IMR-90 (cell line): ENCODE data around the gene MOB1B. TPM values are rescaled to one million over a fixed set of nuclear protein-coding genes. Genes with fewer than 3 reads are reported as not detected.

Source experiments
- ATAC-seq: fragments of 200-7000 bp; cut with Tn5 transposase; 2 replicates; pipeline ENCODE4 v1.9.1; 2020; ENCODE audit warnings: low read depth, mild to moderate bottlenecking, moderate library complexity
- BruUV-seq: library from RNA; stranded (reverse); fragments of 400-500 nt; replicated peaks from 2 replicates; lab custom pipeline; 2021; lab: Mats Ljungman, UMichigan
- CTCF ChIA-PET: fragments of 300-600 bp; formaldehyde crosslinking; extraction: SDS; loops from one replicate; lab custom pipeline; 2021; ENCODE audit warnings: antibody characterized with exemption; lab: Yijun Ruan, JAX
- POLR2A ChIA-PET: fragments of 300-600 bp; sonication (Branson Sonifier 250); formaldehyde crosslinking; loops from one replicate; lab custom pipeline; 2022; ENCODE audit warnings: antibody characterized with exemption; ENCODE audit not compliant: unreplicated experiment; lab: Charles Lee
- DNase-seq: peaks from one replicate; pipeline ENCODE4 v3.0.0; 2013
- H2AFZ ChIP-seq: replicated peaks from 2 replicates; pipeline ENCODE3; 2013; ENCODE audit warnings: low read length, mild to moderate bottlenecking; ENCODE audit not compliant: poor library complexity
- H2AK5ac ChIP-seq: 2 replicates; pipeline ENCODE4 v1.6.1; 2013; ENCODE audit warnings: low read depth, low read length, inconsistent platforms
- H2AK9ac ChIP-seq: replicated peaks from 2 replicates; pipeline ENCODE3; 2013; ENCODE audit warnings: mild to moderate bottlenecking, low read depth, low read length, moderate library complexity; ENCODE audit not compliant: poor library complexity
- H2BK120ac ChIP-seq: 2 replicates; pipeline ENCODE4 v1.6.1; 2013; ENCODE audit warnings: low read depth, low read length, inconsistent platforms
- H2BK15ac ChIP-seq: 3 replicates; pipeline ENCODE4 v1.6.1; 2013; ENCODE audit warnings: low read depth, low read length, inconsistent platforms
- H2BK20ac ChIP-seq: 2 replicates; pipeline ENCODE4 v1.6.1; 2013; ENCODE audit warnings: low read depth, mild to moderate bottlenecking, inconsistent platforms, low read length, moderate library complexity
- H2BK5ac ChIP-seq: 2 replicates; pipeline ENCODE4 v1.6.1; 2013; ENCODE audit warnings: mild to moderate bottlenecking, low read depth, low read length, inconsistent platforms; ENCODE audit not compliant: poor library complexity, severe bottlenecking
- H3K14ac ChIP-seq: replicated peaks from 2 replicates; pipeline ENCODE4 v1.6.1; 2013; ENCODE audit warnings: low read depth, low read length, inconsistent platforms
- H3K18ac ChIP-seq: 2 replicates; pipeline ENCODE4 v1.6.1; 2013; ENCODE audit warnings: low read depth, low read length, control low read depth
- H3K23ac ChIP-seq: 2 replicates; pipeline ENCODE4 v1.6.1; 2013; ENCODE audit warnings: low read depth, low read length, inconsistent platforms
- H3K27ac ChIP-seq: 2 replicates; pipeline ENCODE4 v1.5.1; 2013; ENCODE audit warnings: mild to moderate bottlenecking, control low read depth, low read length; ENCODE audit not compliant: insufficient read depth
- H3K27me3 ChIP-seq: 2 replicates; pipeline ENCODE4 v1.6.1; 2013; ENCODE audit warnings: low read length; ENCODE audit not compliant: control insufficient read depth, insufficient read depth
- H3K36me3 ChIP-seq: 2 replicates; pipeline ENCODE4 v1.6.1; 2013; ENCODE audit warnings: low read length, mixed read lengths; ENCODE audit not compliant: control insufficient read depth, insufficient read depth
- H3K4ac ChIP-seq: 2 replicates; pipeline ENCODE4 v1.6.1; 2013; ENCODE audit warnings: low read depth, low read length, inconsistent platforms
- H3K4me1 ChIP-seq: 2 replicates; pipeline ENCODE4 v1.6.1; 2013; ENCODE audit warnings: low read length, mixed read lengths; ENCODE audit not compliant: control insufficient read depth, insufficient read depth
- H3K4me2 ChIP-seq: 2 replicates; pipeline ENCODE4 v1.6.1; 2013; ENCODE audit warnings: low read depth, mild to moderate bottlenecking, control low read depth, low read length, moderate library complexity
- H3K4me3 ChIP-seq: 2 replicates; pipeline ENCODE4 v1.5.1; 2013; ENCODE audit warnings: low read depth, mild to moderate bottlenecking, control low read depth, low read length, moderate library complexity; ENCODE audit not compliant: insufficient read depth
- H3K56ac ChIP-seq: 2 replicates; pipeline ENCODE4 v1.6.1; 2013; ENCODE audit warnings: low read length, inconsistent platforms; ENCODE audit not compliant: insufficient read depth; ENCODE audit errors: extremely low read depth
- H3K79me1 ChIP-seq, 2 experiments: 2 replicates each; pipeline ENCODE4 v1.6.1; 2013; ENCODE audit warnings: low read length in 2 of 2, inconsistent platforms in 1 of 2, low read depth in 1 of 2
- H3K9ac ChIP-seq: 2 replicates; pipeline ENCODE4 v1.6.1; 2013; ENCODE audit warnings: low read depth, low read length, control low read depth
- H3K9me1 ChIP-seq: 2 replicates; pipeline ENCODE4 v1.6.1; 2013; ENCODE audit warnings: low read length, inconsistent platforms; ENCODE audit not compliant: insufficient read depth
- H3K9me3 ChIP-seq: 2 replicates; pipeline ENCODE4 v1.6.1; 2013; ENCODE audit warnings: low read length; ENCODE audit not compliant: control insufficient read depth, insufficient read depth
- H4K20me1 ChIP-seq: 2 replicates; pipeline ENCODE4 v1.6.1; 2013; ENCODE audit warnings: low read length, inconsistent platforms; ENCODE audit not compliant: insufficient read depth
- H4K5ac ChIP-seq: 2 replicates; pipeline ENCODE4 v1.6.1; 2013; ENCODE audit warnings: mild to moderate bottlenecking, low read depth, low read length, control low read depth
- H4K8ac ChIP-seq, 2 experiments: 2 replicates each; pipeline ENCODE4 v1.6.1; 2013; ENCODE audit warnings: low read depth in 2 of 2, low read length in 2 of 2, control low read depth in 1 of 2, inconsistent platforms in 1 of 2
- H4K91ac ChIP-seq: 2 replicates; pipeline ENCODE4 v1.6.1; 2013; ENCODE audit warnings: low read depth, low read length, inconsistent platforms; ENCODE audit not compliant: insufficient read depth
- CEBPB ChIP-seq: IDR thresholded peaks from 2 replicates; pipeline ENCODE4 v1.6.1; 2012; ENCODE audit warnings: low read depth, low read length, improper control_type of control experiment
- FOS ChIP-seq: fragments of 150-350 bp; IDR thresholded peaks from 2 replicates; pipeline ENCODE4 v1.6.1; 2016; ENCODE audit warnings: low read depth, low read length
- MAZ ChIP-seq: IDR thresholded peaks from 2 replicates; pipeline ENCODE4 v1.6.1; 2012; ENCODE audit warnings: low read depth, mild to moderate bottlenecking, low read length, improper control_type of control experiment, moderate library complexity, borderline replicate concordance
- POLR2A ChIP-seq: IDR thresholded peaks from 2 replicates; pipeline ENCODE4 v1.6.1; 2012; ENCODE audit warnings: mild to moderate bottlenecking, low read depth, low read length
- RAD21 ChIP-seq: IDR thresholded peaks from 2 replicates; pipeline ENCODE4 v1.6.1; 2012; ENCODE audit warnings: low read length, improper control_type of control experiment
- WGBS, 2 experiments: methylation state at CpG; one replicate each; pipeline versions ENCODE4 v1.1.5 to v1.1.7; 2013; ENCODE audit warnings: missing lambda C conversion rate in 2 of 2; ENCODE audit not compliant: insufficient read length in 1 of 2; ENCODE audit errors: extremely low coverage in 2 of 2; 5-methylcytosine and 5-hydroxymethylcytosine counted together
- dilution Hi-C: fragments of 300-500 bp; cut with HindIII; formaldehyde crosslinking; loops from one replicate; pipeline ENCODE4 v1.14.3; 2018; ENCODE audit warnings: low sequenced_read_pairs; ENCODE audit not compliant: unreplicated experiment
- in situ Hi-C: fragments of 300-500 bp; cut with MboI; formaldehyde crosslinking; loops from 3 replicates; pipeline ENCODE4 v1.14.3; 2019; ENCODE audit warnings: low sequenced_read_pairs, inconsistent platforms, mixed read lengths
- intact Hi-C: fragments of 100-400 bp; cut with micrococcal nuclease; formaldehyde crosslinking; loops from 2 replicates; pipeline ENCODE4 v1.10.0; 2022
- polyA plus RNA-seq, 3 experiments: library from polyadenylated mRNA; depleted of rRNA; stranded (reverse); fragments of >200 nt; gene quantifications; 2 replicates each; pipeline ENCODE4 v1.2.3, GENCODE V29; 2012; ENCODE audit warnings: low replicate concordance in 1 of 3
- total RNA-seq: library from RNA; depleted of rRNA; stranded (reverse); fragments of >200 nt; gene quantifications from 2 replicates; pipeline ENCODE4 v1.2.3, GENCODE V29; 2012

Gene MOB1B
- total and polyA plus RNA-seq, 2 of the 4 experiments (the other 2 are of a cell fraction): 5.7 to 6.8 TPM

DNA sequence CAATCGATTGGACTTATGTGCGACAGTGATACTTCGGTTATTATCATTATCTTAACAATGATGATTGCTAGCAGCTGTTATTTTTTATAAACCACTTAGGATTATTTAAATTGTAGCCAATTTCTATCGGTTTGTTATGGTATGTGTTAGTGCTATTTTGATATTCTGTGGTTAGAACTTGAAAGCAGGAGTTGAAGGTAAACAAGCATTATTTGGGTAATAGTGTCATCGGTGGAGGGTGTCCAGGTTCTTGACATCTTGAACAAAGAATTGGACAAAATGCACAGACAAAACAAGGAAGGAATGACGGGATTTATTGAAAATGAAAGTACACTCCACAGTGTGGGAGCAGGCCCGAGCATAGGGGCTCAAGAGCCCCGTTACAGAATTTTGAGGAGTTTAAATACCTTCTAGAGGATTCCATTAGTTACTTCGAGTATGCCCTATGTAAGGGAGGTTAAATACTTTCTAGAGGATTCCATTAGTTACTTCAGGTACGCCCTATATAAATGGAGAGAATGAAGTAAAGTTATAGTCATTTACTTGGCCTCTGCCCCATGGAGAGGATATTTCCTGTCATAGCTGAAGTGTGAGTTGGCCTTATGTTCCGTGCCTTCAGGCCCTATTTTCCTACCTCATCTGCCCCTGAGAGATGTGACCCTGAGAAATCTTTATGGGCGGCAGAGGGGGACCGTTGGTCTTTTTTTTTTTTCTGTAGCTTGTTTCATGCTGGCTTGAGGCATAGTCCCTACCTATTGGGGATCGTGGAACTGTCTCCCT is 13.1 kb downstream of the MOB1B start:
- peak overlapping the region; percentile 97 for H2AK5ac ChIP-seq
- H3K79me1 ChIP-seq: peaks cover 8 to 41% of the 10 kb centered on the region in 2 experiments; a peak in 3 of 4 replicates
- ChIA-PET CTCF (interaction anchor here (1.0 kb wide), 1 partner anchor 73 kb away, joined by 4 read pairs; no protein-coding TSS in a partner anchor), POLR2A (no interaction called here)
- peak overlapping the region; percentile 72 for H3K9ac ChIP-seq
- H2BK120ac ChIP-seq: peak overlapping the region; percentile 82
- peak overlapping the region; percentile 80 for H4K91ac ChIP-seq
- peak overlapping the region; percentile 70 for H3K23ac ChIP-seq
- WGBS, 2 experiments: 0% methylated on average over 1 of the region's 14 CpGs; no CpG with 5 or more reads in 1 of the 2 experiments
- H3K56ac ChIP-seq: peak overlapping the region; percentile 81
- DNase-seq (peak; percentile 78), ATAC-seq (peak; percentile 53)
- H2BK15ac ChIP-seq: peak overlapping the region; percentile 79; the same call in 1 of the 3 replicates
- intact Hi-C loops (loop anchor here (2.0 kb wide), 1 partner anchor 76 kb away; the partner anchor contains the start of gene GRSF1), in situ Hi-C loops (no loop called here), dilution Hi-C loops (no loop called here)
- H2AK9ac ChIP-seq: peak overlapping the region; percentile 73
- peak overlapping the region; percentile 88 for H3K27ac ChIP-seq
- H2BK5ac ChIP-seq: peak overlapping the region; percentile 90
- H3K18ac ChIP-seq: peak overlapping the region; percentile 94
- H3K4ac ChIP-seq: peak overlapping the region; percentile 76
- peak overlapping the region; percentile 33; the same call in 1 of the 2 replicates for H3K4me3 ChIP-seq
- peak overlapping the region; percentile 66; the same call in 1 of the 2 replicates for H4K5ac ChIP-seq
- H4K8ac ChIP-seq: peak overlapping the region; percentile 75 to 81
- peak overlapping the region; percentile 93 for H3K4me2 ChIP-seq
- no peaks in the 10 kb centered on the region for H3K9me3 ChIP-seq
- H3K4me1 ChIP-seq: peaks cover 6% of the 10 kb centered on the region
- H3K14ac ChIP-seq: peak overlapping the region; percentile 62
- H3K9me1 ChIP-seq: peaks cover 3% of the 10 kb centered on the region; the same call in 1 of the 2 replicates
- H3K36me3 ChIP-seq: peaks cover 3% of the 10 kb centered on the region; the same call in 1 of the 2 replicates
- BruUV-seq: no TSS peak
- H2BK20ac ChIP-seq: peak overlapping the region; percentile 18; the same call in 1 of the 2 replicates
- H4K20me1 ChIP-seq: peaks cover 13% of the 10 kb centered on the region; the same call in 1 of the 2 replicates
- TF ChIP-seq RAD21: no peak
- TF ChIP-seq MAZ: no peak
- TF ChIP-seq POLR2A: no peak
- TF ChIP-seq FOS: no peak
- TF ChIP-seq CEBPB: no peak
- no peaks in the 10 kb centered on the region for H3K27me3 ChIP-seq
- no peak overlapping the region for H2AFZ ChIP-seq
